ENCODE results near the gene YTHDC1. TPM values are rescaled to one million over a fixed set of nuclear protein-coding genes. Genes with fewer than 3 reads are reported as not detected.
"Not testable (repeated sequence)": the region's sequence is repeated elsewhere in the genome, so short reads cannot be mapped to it uniquely, and the experiment has no call there.

YTHDC1 gene
- polyA plus RNA-seq, 1 of the 3 experiments (the other 2 are of a cell fraction), result 31.3 TPM

DNA sequence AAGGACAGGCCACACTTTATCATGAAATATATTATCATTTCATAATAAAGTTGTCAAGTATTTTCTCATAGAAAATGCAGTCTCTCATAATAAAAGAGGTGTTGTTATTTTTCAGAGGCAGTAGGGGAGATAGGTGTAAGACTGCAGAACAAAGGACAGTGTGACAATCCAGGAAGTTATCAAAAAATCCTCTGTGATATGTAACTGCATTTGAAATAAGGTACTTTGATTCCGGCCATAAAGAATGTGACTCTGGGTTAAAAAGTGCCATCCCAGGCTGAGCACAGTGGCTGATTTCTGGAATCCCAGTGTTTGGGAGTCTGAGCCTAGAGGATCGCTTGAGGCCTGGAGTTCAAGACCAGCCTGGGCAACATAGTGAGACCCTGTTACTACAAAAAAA lies 66.8 kb downstream of the YTHDC1 start:
- H3K36me3 ChIP-seq (replicated peaks in 1 of 2; ENCODE audit: control insufficient read depth in 1 of 2, insufficient read depth in 2 of 2, low read length in 1 of 2), result no peaks in the 10 kb centered on the region
- no peaks in the 10 kb centered on the region for H3K9me3 ChIP-seq
- H3K9me2 ChIP-seq, result no peaks in the 10 kb centered on the region
- CTCF ChIA-PET, result no interaction called here
- no peak for DNase-seq
- H4K20me1 ChIP-seq (ENCODE audit: insufficient read depth), result no peaks in the 10 kb centered on the region
- no peak overlapping the region for H3K9ac ChIP-seq
- no peaks in the 10 kb centered on the region for H3K4me1 ChIP-seq (ENCODE audit: control insufficient read depth in 1 of 2, insufficient read depth in 2 of 2, low read depth in 1 of 2, low read length in 1 of 2)
- no peaks in the 10 kb centered on the region for H3F3A ChIP-seq (replicated peaks; ENCODE audit: insufficient read depth)
- no peak overlapping the region for H3K4me3 ChIP-seq (ENCODE audit: low read depth in 2 of 2, low read length in 1 of 2)
- H3K27me3 ChIP-seq (ENCODE audit: insufficient read depth), result no peaks in the 10 kb centered on the region; the same call in 1 of the 2 replicates
- TF ChIP-seq RCOR1 (IDR thresholded peaks at IDR 0.05; ENCODE audit: low read length) (no peak), PBX3 (IDR thresholded peaks at IDR 0.05) (no peak), GATA2 (CRISPR knock-in tag; IDR thresholded peaks at IDR 0.05) (no peak), ELF1 (IDR thresholded peaks at IDR 0.05) (no peak)
- TF ChIP-seq, protein P1, sequence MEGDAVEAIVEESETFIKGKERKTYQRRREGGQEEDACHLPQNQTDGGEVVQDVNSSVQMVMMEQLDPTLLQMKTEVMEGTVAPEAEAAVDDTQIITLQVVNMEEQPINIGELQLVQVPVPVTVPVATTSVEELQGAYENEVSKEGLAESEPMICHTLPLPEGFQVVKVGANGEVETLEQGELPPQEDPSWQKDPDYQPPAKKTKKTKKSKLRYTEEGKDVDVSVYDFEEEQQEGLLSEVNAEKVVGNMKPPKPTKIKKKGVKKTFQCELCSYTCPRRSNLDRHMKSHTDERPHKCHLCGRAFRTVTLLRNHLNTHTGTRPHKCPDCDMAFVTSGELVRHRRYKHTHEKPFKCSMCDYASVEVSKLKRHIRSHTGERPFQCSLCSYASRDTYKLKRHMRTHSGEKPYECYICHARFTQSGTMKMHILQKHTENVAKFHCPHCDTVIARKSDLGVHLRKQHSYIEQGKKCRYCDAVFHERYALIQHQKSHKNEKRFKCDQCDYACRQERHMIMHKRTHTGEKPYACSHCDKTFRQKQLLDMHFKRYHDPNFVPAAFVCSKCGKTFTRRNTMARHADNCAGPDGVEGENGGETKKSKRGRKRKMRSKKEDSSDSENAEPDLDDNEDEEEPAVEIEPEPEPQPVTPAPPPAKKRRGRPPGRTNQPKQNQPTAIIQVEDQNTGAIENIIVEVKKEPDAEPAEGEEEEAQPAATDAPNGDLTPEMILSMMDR (IDR thresholded peaks at IDR 0.05), result no peak
- H2AFZ ChIP-seq (ENCODE audit: low read depth), result no peak overlapping the region
- H3K79me2 ChIP-seq (ENCODE audit: insufficient read depth), result no peaks in the 10 kb centered on the region
- POLR2A ChIA-PET, result no interaction called here
- 22% methylated on average over 2 of the region's 2 CpGs for WGBS (ENCODE audit: low lambda C conversion rate)
- H3K4me2 ChIP-seq, result no peak overlapping the region
- H3K27ac ChIP-seq (ENCODE audit: low read depth in 2 of 2, low read length in 1 of 2), result no peak overlapping the region

DNA sequence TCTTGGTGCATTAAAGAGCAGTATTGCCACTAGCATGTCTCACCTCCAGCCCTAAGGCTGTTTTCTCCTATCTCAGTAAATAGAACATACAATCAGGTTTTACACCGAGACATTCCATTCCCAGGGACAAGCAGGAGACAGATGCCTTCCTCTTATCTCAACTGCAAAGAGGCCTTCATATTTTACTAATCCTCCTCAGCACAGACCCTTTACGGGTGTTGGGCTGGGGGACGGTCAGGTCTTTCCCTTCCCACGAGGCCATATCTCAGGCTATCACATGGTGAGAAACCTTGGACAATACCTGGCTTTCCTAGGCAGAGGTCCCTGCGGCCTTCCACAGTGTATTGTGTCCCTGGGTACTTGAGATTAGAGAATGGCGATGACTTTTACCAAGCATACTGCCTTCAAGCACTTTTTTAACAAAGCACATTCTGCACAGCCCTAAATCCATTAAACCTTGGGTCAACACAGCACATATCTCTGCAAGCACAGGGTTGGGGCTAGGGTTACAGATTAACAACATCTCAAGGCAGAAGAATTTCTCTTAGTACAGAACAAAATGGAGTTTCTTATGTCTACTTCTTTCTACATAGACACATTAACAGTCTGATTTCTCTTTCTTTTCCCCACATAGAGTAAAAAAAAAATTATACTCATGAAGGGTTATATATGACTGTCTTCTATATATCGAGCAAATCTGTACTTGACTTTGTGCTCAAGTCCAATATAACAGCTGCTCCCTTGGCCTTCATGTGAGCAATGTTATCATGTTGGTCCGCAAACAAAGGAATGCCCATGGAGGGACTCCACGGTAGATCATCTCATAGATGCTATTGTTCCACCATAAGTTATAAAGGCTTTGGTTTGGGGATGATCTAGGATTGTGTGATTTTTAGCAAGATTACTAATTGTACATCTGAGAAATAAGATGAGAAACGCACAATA lies 67.8 kb downstream of the YTHDC1 start:
- DNase-seq; H4K20me1 ChIP-seq (ENCODE audit: insufficient read depth); H3K9me3 ChIP-seq; POLR2A ChIA-PET; H3K27me3 ChIP-seq (ENCODE audit: insufficient read depth); H2AFZ ChIP-seq (ENCODE audit: low read depth); H3K4me1 ChIP-seq (ENCODE audit: control insufficient read depth in 1 of 2, insufficient read depth in 2 of 2, low read depth in 1 of 2, low read length in 1 of 2); H3K9ac ChIP-seq; H3K4me3 ChIP-seq (ENCODE audit: low read depth in 2 of 2, low read length in 1 of 2); H3F3A ChIP-seq (replicated peaks; ENCODE audit: insufficient read depth); H3K9me2 ChIP-seq; CTCF ChIA-PET; H3K4me2 ChIP-seq; H3K27ac ChIP-seq (ENCODE audit: low read depth in 2 of 2, low read length in 1 of 2); H3K36me3 ChIP-seq (replicated peaks in 1 of 2; ENCODE audit: control insufficient read depth in 1 of 2, insufficient read depth in 2 of 2, low read length in 1 of 2); H3K79me2 ChIP-seq (ENCODE audit: insufficient read depth): not testable (repeated sequence)
- 39% methylated on average over 10 of the region's 10 CpGs for WGBS (ENCODE audit: low lambda C conversion rate)

- Histone ChIP-seq H3K79me2 (ENCODE audit: insufficient read depth) (no peaks in the 10 kb centered on the region), H3K27me3 (ENCODE audit: insufficient read depth) (no peaks in the 10 kb centered on the region; the same call in 1 of the 2 replicates), H3K9ac (no peak overlapping the region), H3K4me1 (ENCODE audit: control insufficient read depth in 1 of 2, insufficient read depth in 2 of 2, low read depth in 1 of 2, low read length in 1 of 2) (no peaks in the 10 kb centered on the region), H3K4me2 (no peak overlapping the region), H2AFZ (ENCODE audit: low read depth) (no peak overlapping the region), H4K20me1 (ENCODE audit: insufficient read depth) (no peaks in the 10 kb centered on the region), H3K4me3 (ENCODE audit: low read depth in 2 of 2, low read length in 1 of 2) (no peak overlapping the region), H3K36me3 (replicated peaks in 1 of 2; ENCODE audit: control insufficient read depth in 1 of 2, insufficient read depth in 2 of 2, low read length in 1 of 2) (no peaks in the 10 kb centered on the region), H3K9me2 (no peaks in the 10 kb centered on the region), H3F3A (replicated peaks; ENCODE audit: insufficient read depth) (no peaks in the 10 kb centered on the region), H3K27ac (ENCODE audit: low read depth in 2 of 2, low read length in 1 of 2) (no peak overlapping the region), H3K9me3 (no peaks in the 10 kb centered on the region)
- WGBS (ENCODE audit: low lambda C conversion rate), result 6% methylated on average over 2 of the region's 2 CpGs
- POLR2A ChIA-PET, result no interaction called here
- no peak for DNase-seq
- CTCF ChIA-PET, result interaction anchor here (1.0 kb wide), 1 partner anchor 98 kb away, joined by 3 read pairs; no protein-coding TSS in a partner anchor
- TF ChIP-seq NFIC (IDR thresholded peaks at IDR 0.05; ENCODE audit: borderline replicate concordance) (no peak), RXRA (IDR thresholded peaks at IDR 0.05; ENCODE audit: borderline replicate concordance, low read depth) (no peak), JUND (IDR thresholded peaks at IDR 0.05) (no peak), FOXJ3 (CRISPR knock-in tag; IDR thresholded peaks at IDR 0.05) (no peak), TAF1 (IDR thresholded peaks at IDR 0.05; ENCODE audit: borderline replicate concordance, low read depth, low read length) (no peak), SMC3 (IDR thresholded peaks at IDR 0.05; ENCODE audit: low read depth, low read length) (no peak), RFX5 (IDR thresholded peaks at IDR 0.05; ENCODE audit: low read length) (no peak), USF1 (IDR thresholded peaks at IDR 0.05; ENCODE audit: borderline replicate concordance, low read depth) (no peak)
- TF ChIP-seq, protein P2, sequence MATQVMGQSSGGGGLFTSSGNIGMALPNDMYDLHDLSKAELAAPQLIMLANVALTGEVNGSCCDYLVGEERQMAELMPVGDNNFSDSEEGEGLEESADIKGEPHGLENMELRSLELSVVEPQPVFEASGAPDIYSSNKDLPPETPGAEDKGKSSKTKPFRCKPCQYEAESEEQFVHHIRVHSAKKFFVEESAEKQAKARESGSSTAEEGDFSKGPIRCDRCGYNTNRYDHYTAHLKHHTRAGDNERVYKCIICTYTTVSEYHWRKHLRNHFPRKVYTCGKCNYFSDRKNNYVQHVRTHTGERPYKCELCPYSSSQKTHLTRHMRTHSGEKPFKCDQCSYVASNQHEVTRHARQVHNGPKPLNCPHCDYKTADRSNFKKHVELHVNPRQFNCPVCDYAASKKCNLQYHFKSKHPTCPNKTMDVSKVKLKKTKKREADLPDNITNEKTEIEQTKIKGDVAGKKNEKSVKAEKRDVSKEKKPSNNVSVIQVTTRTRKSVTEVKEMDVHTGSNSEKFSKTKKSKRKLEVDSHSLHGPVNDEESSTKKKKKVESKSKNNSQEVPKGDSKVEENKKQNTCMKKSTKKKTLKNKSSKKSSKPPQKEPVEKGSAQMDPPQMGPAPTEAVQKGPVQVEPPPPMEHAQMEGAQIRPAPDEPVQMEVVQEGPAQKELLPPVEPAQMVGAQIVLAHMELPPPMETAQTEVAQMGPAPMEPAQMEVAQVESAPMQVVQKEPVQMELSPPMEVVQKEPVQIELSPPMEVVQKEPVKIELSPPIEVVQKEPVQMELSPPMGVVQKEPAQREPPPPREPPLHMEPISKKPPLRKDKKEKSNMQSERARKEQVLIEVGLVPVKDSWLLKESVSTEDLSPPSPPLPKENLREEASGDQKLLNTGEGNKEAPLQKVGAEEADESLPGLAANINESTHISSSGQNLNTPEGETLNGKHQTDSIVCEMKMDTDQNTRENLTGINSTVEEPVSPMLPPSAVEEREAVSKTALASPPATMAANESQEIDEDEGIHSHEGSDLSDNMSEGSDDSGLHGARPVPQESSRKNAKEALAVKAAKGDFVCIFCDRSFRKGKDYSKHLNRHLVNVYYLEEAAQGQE (IDR thresholded peaks at IDR 0.05; ENCODE audit: low read depth, low read length), result no peak
Measured at GRCh38 chr4:68278029-68278428, 71.9 kb downstream of the YTHDC1 start.

Data from SK-N-SH (cell line).